Measurements from ENCODE around the gene KCNH2. TPM values are rescaled to one million over a fixed set of nuclear protein-coding genes. Genes with fewer than 3 reads are reported as not detected.

Gene KCNH2
- total RNA-seq, 6 experiments from 2014 or later = not detected

- Mint-ChIP-seq H3K4me1 (ENCODE audit: low read depth) (peaks cover 10% of the 10 kb centered on the region), H3K4me3 (no peak overlapping the region), H3K27ac (no peak overlapping the region; the same call in 1 of the 2 replicates), H3K27me3 (ENCODE audit: insufficient read depth) (peaks cover 31% of the 10 kb centered on the region), H3K9me3 (no peaks in the 10 kb centered on the region), H3K36me3 (ENCODE audit: low read depth) (no peaks in the 10 kb centered on the region)
- no peak for DNase-seq
- TF ChIP-seq CTCF (IDR thresholded peaks at IDR 0.05) = no peak
Observed at GRCh38 chr7:150962290-150962552, 15.9 kb downstream of the KCNH2 start.

- H3K9me3 Mint-ChIP-seq = no peaks in the 10 kb centered on the region
- no peak overlapping the region for H3K27ac Mint-ChIP-seq
- H3K36me3 Mint-ChIP-seq (ENCODE audit: low read depth) = no peaks in the 10 kb centered on the region
- no peak for DNase-seq
- H3K4me3 Mint-ChIP-seq = no peak overlapping the region
- peaks cover 10% of the 10 kb centered on the region for H3K4me1 Mint-ChIP-seq (ENCODE audit: low read depth)
- TF ChIP-seq CTCF (IDR thresholded peaks at IDR 0.05) = no peak
- H3K27me3 Mint-ChIP-seq (ENCODE audit: insufficient read depth) = peaks cover 31% of the 10 kb centered on the region
Observed at GRCh38 chr7:150961510-150962289, 16.4 kb downstream of the KCNH2 start.

GRCh38 chr7:150959739-150960734, 18.1 kb downstream of the KCNH2 start:
- no peak overlapping the region for H3K4me3 Mint-ChIP-seq
- DNase-seq = no peak
- peaks cover 26% of the 10 kb centered on the region for H3K27me3 Mint-ChIP-seq (ENCODE audit: insufficient read depth)
- H3K36me3 Mint-ChIP-seq (ENCODE audit: low read depth) = no peaks in the 10 kb centered on the region
- TF ChIP-seq CTCF (IDR thresholded peaks at IDR 0.05) = no peak
- H3K4me1 Mint-ChIP-seq (ENCODE audit: low read depth) = peaks cover 10% of the 10 kb centered on the region
- H3K27ac Mint-ChIP-seq = no peak overlapping the region
- no peaks in the 10 kb centered on the region for H3K9me3 Mint-ChIP-seq

- Mint-ChIP-seq H3K27ac (no peak overlapping the region), H3K9me3 (no peaks in the 10 kb centered on the region)
- TF ChIP-seq CTCF (IDR thresholded peaks at IDR 0.05) = no peak
Observed at GRCh38 chr7:150959081-150959480, 19.0 kb downstream of the KCNH2 start.

GRCh38 chr7:150958597-150958996, 19.5 kb downstream of the KCNH2 start:
- no peak overlapping the region for H3K4me3 Mint-ChIP-seq
- H3K9me3 Mint-ChIP-seq = no peaks in the 10 kb centered on the region
- DNase-seq = no peak
- H3K4me1 Mint-ChIP-seq (ENCODE audit: low read depth) = peaks cover 10% of the 10 kb centered on the region
- TF ChIP-seq CTCF (IDR thresholded peaks at IDR 0.05) = no peak
- no peaks in the 10 kb centered on the region for H3K36me3 Mint-ChIP-seq (ENCODE audit: low read depth)
- no peak overlapping the region for H3K27ac Mint-ChIP-seq
- peaks cover 30% of the 10 kb centered on the region for H3K27me3 Mint-ChIP-seq (ENCODE audit: insufficient read depth)

More at GRCh38 chr7:150959081-150959480, 19.0 kb downstream of the KCNH2 start:
- Mint-ChIP-seq H3K27me3 (ENCODE audit: insufficient read depth) (peaks cover 26% of the 10 kb centered on the region), H3K4me3 (no peak overlapping the region), H3K36me3 (ENCODE audit: low read depth) (no peaks in the 10 kb centered on the region), H3K4me1 (ENCODE audit: low read depth) (peaks cover 10% of the 10 kb centered on the region)
- no peak for DNase-seq

Data from HFFc6 (cell line).